HG02870 (cell line): ENCODE data around the gene CASP8AP2.
"Not testable (repeated sequence)": the region's sequence is repeated elsewhere in the genome, so short reads cannot be mapped to it uniquely, and the experiment has no call there.

Experiments
- ATAC-seq: cut with Tn5 transposase; IDR thresholded peaks from one replicate; pipeline ENCODE4 v1.9.1; 2021; ENCODE audit warnings: mild to moderate bottlenecking, moderate library complexity; ENCODE audit not compliant: unreplicated experiment

CASP8AP2 gene

GRCh38 chr6:89819336-89820130 is 10.1 kb upstream of the CASP8AP2 start, which contains the start of gene MDN1:
Gene MDN1, minus strand, starts transcription at chr6:89819794. Its CDS starts 187 bp downstream, at chr6:89819607.
- peak; percentile 93 for ATAC-seq

- no peak for ATAC-seq
Measured at GRCh38 chr6:89826029-89826528, 3.6 kb upstream of the CASP8AP2 start.

- ATAC-seq, result not testable (repeated sequence)
Measured at GRCh38 chr6:89828475-89828987, 1.1 kb upstream of the CASP8AP2 start.

GRCh38 chr6:89828988-89829471 is 650 bp upstream of the CASP8AP2 start:
- peak; percentile 29 for ATAC-seq

DNA sequence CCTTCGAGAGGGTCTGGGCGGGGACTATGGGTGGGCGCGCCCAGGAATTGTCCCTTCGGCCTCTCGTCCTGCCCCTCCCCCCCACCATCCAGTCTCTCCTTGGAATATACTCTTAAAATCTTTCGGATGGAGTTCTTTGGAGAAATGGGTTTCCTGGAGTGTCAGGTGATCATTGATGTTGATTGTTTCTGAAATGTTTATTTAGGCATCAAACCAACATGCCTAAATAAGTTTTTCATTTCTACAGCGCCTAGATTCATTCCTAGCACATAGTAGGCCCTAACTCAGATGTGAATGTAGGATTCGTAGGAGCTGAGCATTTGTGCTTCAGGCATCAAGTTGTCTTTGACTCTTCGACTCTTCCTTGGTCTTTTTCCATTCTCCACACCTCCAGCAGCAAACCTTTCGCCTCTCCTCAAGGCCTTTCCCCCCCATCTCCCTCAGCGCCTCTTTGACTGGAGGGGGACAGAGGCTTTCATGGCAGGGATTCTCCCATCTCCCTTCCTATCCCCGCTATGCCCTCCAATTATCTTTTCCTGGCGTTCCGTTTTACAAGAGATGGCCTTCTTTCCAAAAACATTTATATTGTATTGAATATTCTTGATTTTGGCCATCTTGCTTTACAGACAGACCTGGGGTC is 610 bp downstream of the CASP8AP2 start:
- no peak for ATAC-seq

DNA sequence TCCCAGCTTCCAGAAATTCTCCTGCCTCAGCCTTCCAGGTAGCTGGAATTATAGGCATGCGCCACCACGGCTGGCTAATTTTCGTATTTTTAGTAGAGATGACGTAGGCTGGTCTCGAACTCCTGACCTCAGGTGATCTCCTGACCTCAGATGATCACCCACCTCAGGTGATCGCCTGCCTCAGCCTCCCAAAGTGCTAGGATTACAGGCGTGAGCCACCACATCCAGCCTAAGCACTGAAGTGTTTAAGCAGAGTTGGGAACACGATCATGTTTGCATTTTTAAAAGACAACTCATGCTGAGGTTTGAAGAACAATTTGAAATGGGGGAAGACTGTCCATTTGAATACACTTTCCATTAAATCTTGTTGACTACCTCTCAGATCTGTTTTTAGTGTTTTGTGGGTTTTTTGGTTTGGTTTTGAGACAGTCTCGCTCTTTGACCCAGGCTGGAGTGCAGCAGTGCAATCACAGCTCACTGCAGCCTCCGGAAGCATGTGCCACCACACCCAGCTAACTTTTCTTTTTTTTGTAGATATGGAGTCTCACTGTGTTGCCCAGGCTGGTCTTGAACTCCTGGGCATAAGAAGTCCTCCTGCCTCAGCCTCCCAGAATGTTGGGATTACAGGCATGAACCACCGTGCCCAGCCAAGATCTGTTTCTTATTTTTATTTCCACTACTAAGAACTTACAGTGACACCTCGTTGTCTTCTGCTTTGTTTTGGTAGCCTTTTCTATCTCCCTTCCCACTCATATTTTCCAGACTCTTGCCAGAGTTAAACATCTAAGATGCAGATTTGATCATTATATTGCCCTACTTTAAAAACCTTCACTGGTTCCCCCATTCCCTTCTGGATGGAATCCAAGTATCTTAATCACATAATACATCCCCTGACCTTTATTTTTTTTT is 5.5 kb downstream of the CASP8AP2 start:
- peak; percentile 99 for ATAC-seq

GRCh38 chr6:89836639-89837222 is 7.1 kb downstream of the CASP8AP2 start:
- no peak for ATAC-seq

GRCh38 chr6:89840538-89840937 is 10.9 kb downstream of the CASP8AP2 start:
- ATAC-seq, result no peak

DNA sequence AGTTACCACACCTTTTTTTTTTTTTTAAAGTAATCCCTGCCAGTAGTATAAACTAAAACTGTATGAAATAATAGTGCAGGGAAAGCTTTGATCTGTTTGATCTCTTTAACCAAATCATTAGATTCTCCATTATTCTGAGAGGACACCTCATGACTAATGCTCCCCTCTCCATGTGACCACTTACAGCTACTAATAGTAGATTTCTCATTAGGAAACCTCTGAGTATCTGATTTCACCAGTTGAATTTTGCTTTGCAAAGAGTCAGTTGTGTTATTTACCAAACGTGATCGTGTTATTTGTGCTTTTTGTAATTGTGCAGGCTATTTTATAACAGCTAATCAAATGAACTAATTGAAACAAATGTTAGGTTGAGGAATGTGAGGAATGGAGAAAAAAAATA is 12.5 kb downstream of the CASP8AP2 start:
- no peak for ATAC-seq

GRCh38 chr6:89843070-89843469 is 13.4 kb downstream of the CASP8AP2 start:
- no peak for ATAC-seq

DNA sequence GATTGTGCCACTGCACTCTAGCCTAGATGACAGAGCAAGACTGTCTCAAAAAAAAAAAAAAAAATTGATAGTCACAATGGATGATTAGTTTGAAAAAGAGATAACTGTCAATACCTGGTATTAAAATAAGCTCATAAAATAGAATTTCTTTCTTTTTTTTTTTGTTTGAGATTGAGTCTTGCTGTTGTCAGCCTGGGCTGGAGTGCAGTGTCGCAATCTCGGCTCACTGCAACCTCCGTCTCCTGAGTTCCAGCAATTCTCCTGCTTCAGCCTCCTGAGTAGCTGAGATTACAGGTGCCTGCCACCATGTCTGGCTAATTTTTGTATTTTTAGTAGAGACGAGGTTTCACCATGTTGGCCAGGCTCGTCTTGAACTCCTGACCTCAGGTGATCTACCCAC is 17.8 kb downstream of the CASP8AP2 start:
- ATAC-seq, result not testable (repeated sequence)

DNA sequence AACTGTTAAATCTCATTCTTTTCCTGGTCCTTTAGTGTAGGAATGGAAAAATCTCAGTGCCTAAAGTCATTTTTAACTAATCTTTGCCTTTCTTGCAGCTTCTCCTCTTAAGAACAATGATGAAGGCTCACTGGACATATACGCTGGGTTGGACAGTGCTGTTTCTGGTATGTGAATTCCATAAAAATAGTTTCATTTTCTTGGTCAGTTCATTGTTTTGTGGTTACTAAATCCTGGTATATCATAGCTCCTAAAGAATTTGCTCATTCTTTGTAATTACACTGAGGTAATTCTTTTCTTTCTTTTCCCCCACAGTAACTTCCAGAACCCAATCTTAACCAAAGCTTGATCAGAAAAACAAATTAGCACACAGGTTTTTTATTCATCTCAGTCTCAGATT is 23.4 kb downstream of the CASP8AP2 start:
- no peak for ATAC-seq

DNA sequence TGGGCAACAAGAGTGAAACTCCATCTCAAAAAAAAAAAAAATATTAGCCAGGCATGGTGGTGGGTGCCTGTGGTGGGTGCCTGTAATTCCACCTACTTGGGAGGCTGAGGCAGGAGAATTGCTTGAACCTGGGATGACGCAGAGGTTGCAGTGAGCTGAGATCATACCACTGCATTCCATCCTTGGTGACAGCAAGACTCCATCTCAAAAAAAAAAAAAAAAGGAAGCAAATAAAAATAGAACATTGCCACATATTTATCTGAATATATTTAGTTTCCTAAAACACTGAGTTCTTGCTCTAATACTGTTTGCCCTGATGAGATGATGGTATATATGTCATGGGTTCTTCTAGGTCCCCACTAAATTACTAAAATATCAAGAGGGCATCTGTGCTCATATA is 28.4 kb downstream of the CASP8AP2 start:
- no peak for ATAC-seq

DNA sequence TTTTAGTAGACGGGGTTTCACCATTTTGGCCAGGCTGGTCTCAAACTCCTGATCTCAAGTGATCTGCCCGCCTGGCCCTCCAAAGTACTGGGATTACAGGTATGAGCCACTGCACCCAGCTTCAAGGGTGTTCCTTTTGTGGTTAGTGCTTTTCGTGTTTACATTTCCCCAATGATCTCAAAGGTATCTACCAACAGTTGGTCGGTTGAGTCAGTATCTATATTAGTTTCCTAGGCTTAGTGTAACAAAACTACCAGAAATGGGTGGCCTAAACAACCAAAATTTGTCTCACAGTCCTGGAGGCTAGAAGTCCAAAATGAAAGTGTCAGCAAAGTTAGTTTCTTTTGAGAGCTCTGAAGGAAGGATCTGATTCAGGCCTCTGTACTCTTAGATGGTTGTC is 30.1 kb downstream of the CASP8AP2 start:
- ATAC-seq, result peak; percentile 75

DNA sequence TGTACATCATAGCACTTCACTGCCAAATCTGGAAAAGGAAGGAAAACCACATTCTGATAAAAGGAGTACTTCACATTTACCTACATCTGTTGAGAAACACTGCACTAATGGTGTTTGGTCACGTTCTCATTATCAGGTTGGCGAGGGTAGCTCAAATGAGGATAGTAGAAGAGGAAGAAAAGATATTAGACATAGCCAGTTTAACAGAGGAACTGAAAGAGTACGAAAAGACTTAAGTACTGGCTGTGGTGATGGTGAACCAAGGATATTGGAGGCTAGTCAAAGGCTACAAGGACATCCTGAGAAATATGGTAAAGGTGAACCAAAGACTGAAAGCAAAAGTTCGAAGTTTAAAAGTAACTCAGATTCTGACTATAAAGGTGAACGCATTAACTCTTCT is 32.6 kb downstream of the CASP8AP2 start:
- peak; percentile 54 for ATAC-seq

GRCh38 chr6:89862698-89863097 is 33.0 kb downstream of the CASP8AP2 start:
- peak; percentile 6 for ATAC-seq

DNA sequence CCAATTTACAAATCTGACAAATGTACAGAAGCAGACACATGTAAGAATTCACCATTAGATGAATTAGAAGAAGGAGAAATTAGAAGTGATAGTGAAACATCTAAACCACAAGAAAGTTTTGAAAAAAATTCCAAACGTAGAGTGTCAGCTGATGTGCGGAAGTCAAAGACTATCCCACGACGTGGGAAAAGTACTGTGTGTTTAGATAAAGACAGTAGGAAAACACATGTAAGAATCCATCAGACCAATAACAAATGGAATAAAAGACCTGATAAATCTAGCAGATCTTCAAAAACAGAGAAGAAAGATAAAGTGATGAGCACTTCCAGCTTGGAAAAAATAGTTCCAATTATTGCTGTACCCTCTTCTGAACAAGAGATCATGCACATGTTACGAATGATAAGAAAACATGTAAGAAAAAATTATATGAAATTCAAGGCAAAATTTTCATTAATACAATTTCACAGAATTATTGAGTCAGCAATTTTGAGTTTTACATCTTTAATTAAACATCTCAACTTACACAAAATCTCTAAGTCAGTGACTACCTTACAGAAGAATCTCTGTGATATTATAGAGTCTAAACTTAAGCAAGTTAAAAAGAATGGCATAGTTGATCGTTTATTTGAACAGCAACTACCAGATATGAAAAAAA is 36.5 kb downstream of the CASP8AP2 start:
- no peak for ATAC-seq

- ATAC-seq, result no peak
Measured at GRCh38 chr6:89873721-89874120, 44.0 kb downstream of the CASP8AP2 start.

GRCh38 chr6:89874438-89874837 is 44.8 kb downstream of the CASP8AP2 start:
- ATAC-seq, result no peak
